CD4-positive, alpha-beta T cell treated with Interleukin-17A for 4 hours (primary cell): ENCODE results near the gene SRRM2.
A peak's percentile ranks its signal among the peaks of the same experiment; 100 is the strongest.

Experiments used
- DNase-seq: peaks from one replicate; pipeline ENCODE4 v3.0.0-alpha.2; 2020; ENCODE audit warnings: mixed read lengths

SRRM2 gene

GRCh38 chr16:2803545-2804195 lies 51.2 kb downstream of the SRRM2 start:
- DNase-seq: no peak

DNA sequence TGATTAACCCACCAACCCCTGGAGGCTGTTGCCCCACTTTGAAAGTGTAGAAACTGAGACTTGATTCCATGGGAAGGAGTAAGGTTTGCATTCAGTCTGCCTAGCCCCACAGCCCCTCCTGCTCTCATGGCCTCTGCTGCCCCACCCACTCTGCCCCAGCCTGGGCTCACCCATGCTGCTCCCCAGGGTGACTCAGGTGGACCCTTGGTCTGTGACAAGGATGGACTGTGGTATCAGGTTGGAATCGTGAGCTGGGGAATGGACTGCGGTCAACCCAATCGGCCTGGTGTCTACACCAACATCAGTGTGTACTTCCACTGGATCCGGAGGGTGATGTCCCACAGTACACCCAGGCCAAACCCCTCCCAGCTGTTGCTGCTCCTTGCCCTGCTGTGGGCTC lies 52.3 kb downstream of the SRRM2 start:
- DNase-seq: no peak

DNA sequence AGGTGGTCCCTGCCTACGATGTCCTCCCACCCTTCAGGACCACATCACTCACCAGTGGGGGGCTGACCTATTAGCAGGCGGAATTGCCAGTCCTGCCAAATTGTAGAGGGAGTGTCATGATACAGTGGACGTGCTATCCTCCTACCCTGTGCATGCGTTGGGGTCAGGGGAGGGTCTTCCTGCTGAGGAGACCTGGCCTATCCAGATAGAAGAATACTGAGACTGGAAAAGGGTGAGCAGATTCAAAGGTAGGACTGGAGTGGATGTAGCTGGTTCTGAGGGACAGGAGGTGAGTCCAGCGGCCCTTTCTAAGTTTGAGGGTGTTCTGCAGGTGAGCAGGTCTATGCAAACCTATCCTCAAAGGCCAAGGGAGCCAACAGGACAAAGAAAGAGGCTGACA lies 53.8 kb downstream of the SRRM2 start:
- DNase-seq: no peak

GRCh38 chr16:2808181-2808580 lies 55.7 kb downstream of the SRRM2 start:
- DNase-seq: no peak

DNA sequence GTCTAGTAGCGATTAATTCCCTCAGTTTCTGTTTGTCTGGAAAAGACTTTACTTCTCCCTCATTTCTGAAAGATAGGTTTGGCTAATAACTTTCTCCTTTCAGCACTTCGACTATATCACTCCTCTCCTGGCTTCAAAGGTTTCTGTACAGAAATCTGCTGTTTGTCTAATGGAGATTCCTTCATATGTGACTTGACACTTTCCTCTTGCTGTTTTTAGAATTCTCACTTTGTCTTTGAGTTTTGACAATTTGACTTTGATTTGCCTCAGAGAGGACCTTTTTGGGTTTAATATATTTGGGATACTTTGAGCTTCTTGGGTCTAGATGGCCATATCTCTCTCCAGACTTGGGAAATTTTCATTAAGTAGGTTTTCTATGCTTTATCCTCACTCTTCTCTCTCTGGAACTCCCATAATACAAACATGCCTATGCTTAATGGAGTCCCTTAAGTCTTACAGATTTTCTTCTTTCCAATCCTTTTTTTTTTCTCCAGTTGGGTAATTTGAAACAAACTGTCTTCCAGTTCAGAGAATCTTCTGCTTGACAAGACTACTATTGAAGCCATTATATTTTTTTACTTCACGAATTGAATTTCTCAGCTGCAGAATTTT lies 56.8 kb downstream of the SRRM2 start:
- no peak for DNase-seq

GRCh38 chr16:2810651-2811050 lies 58.2 kb downstream of the SRRM2 start:
- no peak for DNase-seq

DNA sequence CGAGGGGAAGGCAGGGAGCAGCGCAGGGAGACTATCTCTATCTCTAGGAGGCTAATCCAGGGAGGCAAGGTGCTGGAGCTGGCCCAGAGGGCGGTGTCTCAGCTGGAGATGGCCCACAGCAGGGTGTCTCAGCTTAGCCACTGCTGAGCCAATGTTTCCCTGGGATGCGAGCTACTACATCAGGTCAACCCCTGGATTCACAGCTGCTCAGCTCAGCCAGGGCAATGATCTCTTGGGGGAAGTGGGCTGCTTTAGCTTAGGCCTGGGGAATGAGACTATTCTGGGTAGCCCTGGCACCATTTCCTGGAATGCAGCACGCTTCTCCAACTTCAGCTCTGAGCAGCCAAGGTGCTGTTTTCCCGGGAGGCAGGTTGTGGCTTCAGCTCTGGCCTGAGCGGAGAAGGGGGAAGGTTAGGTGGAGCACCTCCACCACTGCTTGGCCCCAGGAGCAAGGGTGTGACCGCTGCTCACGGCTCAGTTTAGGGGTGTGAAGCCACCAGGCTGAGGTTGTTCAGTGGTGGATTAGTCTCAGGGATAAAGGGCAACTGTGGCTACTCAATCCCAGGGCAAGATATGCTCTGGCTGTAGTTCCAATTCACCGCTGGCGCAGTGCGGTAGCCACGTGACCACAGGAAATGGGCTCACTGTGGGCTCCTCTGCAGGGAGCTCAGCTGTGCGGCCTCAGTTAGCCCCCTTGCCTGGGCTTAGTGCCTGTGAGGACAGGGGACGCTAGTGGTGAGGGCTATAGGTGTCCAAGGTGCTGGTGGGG lies 59.4 kb downstream of the SRRM2 start:
- no peak for DNase-seq

- no peak for DNase-seq
Measured at GRCh38 chr16:2813771-2814221, 61.4 kb downstream of the SRRM2 start.

- no peak for DNase-seq
Measured at GRCh38 chr16:2814551-2815298, 62.3 kb downstream of the SRRM2 start.

GRCh38 chr16:2815299-2815771 lies 62.9 kb downstream of the SRRM2 start:
- DNase-seq: no peak

GRCh38 chr16:2816751-2817339 lies 64.4 kb downstream of the SRRM2 start, which contains the start of gene PRSS21:
PRSS21 (plus strand) TSS chr16:2817237; CDS start chr16:2817269, 32 bp downstream.
- peak; percentile 53 for DNase-seq

- DNase-seq: peak; percentile 26
Measured at GRCh38 chr16:2817340-2818271, 65.2 kb downstream of the SRRM2 start.

GRCh38 chr16:2818272-2818876 lies 65.9 kb downstream of the SRRM2 start:
- no peak for DNase-seq

DNA sequence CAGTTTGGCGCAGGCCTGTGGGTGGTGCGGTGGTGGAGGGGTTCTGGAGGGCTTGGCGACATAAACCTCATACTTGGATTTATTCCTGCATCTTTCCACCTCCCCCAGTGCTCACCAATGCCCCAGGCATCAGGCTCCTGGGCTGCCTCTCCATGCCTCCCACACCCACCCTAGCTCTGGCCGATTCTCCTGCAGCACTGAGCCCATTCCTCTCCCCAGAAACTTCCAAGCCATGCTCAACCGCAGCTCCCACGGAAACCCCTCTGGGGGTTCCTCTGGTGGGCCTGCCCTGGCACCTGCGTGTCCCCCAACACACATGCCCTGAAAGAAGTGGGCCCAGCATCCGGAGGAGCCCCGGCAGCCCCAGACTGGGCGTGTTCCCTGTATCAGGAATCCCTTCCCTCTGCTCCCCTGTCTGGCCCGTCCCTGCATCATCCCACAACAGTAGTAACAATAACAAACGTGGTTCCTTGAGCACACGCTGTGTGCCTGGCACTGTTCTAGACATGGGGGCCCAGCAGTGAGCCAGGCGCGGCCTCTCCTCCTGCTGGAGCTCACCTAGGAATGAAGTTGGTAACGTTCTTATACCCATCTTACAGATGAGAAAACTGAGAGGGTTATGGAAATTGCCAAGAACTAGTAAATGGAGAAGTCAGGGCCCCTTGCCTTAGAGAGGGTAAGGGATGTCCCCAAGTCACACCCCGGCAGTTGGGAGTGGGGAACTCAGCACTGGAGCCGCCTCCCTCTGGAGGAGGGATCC lies 66.9 kb downstream of the SRRM2 start:
- no peak for DNase-seq

DNA sequence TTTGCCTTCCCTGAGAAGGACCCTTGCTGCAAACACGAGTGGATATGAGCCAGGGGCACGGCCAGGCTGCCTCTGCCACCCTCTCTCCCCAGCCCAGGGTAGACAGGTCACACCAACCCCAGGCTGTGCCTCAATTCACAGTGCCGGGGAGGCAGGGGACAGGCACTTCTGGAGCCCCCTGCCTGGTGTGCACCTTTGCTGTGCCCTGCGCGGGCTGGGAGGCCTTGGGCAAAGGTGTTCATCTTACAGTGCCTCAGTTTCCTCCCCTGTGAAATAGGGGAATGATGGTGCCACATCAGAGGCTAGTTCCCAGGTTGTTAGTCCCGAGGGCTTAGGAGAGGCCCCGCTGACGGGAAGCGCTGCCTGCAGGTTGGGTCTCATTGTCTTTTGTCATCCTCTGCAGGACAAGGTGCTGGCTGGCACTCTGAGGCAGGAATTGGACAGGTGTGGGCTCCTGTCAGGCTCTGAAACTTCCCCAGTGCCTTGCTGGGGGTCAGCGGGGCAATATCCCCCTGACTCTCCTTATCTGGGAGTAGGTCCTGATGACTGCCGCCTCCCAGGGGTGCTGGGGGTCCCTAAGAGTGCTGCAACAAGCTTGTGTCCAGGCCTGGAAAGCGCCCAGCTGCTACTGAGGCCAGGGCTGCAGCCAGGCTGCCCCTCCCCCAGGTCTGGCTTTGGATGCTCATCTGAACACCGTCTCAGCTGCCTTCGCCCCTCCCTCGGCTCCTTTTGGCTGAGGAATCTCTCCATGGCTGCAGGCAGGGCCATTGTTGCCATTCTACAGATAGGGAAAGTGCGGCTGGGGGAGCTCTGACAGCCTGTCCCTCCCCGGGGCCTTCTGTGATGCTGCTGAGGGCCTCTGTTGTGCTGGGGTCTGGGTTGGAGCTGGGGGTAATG lies 67.7 kb downstream of the SRRM2 start:
- no peak for DNase-seq
